ENCODE results near the gene GRK7.

GRCh38 chr3:141763088-141763750 lies at the start of gene GRK7:
- TF ChIP-seq CTCF (conservative IDR thresholded peaks at IDR 0.05; ENCODE audit: low read depth, low read length) (no peak), EZH2 (IDR thresholded peaks at IDR 0.05; ENCODE audit: borderline replicate concordance, low read depth, low read length, poor library complexity, severe bottlenecking) (no peak)
